GM23338 (cell line): ENCODE data around the gene FURIN.

Experiments
- CREB1 ChIP-seq: fragments of 250-450 bp; sonication (Bioruptor Pico); IDR thresholded peaks from 2 replicates; pipeline ENCODE4 v1.5.0; 2020; ENCODE audit warnings: low read depth, mild to moderate bottlenecking, moderate library complexity
- EZH2 ChIP-seq: fragments of 200-600 bp; sonication (generic); IDR thresholded peaks from one replicate; pipeline ENCODE4 v1.8.0; 2017; ENCODE audit warnings: antibody characterized with exemption, mild to moderate bottlenecking, low read depth; ENCODE audit not compliant: unreplicated experiment
- EZH2phosphoT487 ChIP-seq: fragments of 200-600 bp; sonication (generic); IDR thresholded peaks from one replicate; pipeline ENCODE4 v1.8.1; 2018; ENCODE audit warnings: antibody characterized with exemption; ENCODE audit not compliant: unreplicated experiment
- JUNB ChIP-seq: IDR thresholded peaks from one replicate; pipeline ENCODE4 v1.6.1; 2016; ENCODE audit warnings: antibody characterized with exemption; ENCODE audit not compliant: unreplicated experiment
- NANOG ChIP-seq: IDR thresholded peaks from 2 replicates; pipeline ENCODE4 v1.6.1; 2016; ENCODE audit warnings: antibody characterized with exemption, borderline replicate concordance
- POLR2AphosphoS5 ChIP-seq: IDR thresholded peaks from 2 replicates; pipeline ENCODE4 v1.6.1; 2016; ENCODE audit warnings: antibody characterized with exemption, low read depth
- STAT1 ChIP-seq: IDR thresholded peaks from one replicate; pipeline ENCODE4 v1.6.1; 2016; ENCODE audit warnings: antibody characterized with exemption; ENCODE audit not compliant: unreplicated experiment
- ZNF114 ChIP-seq: fragments of 250-450 bp; sonication (Bioruptor Pico); IDR thresholded peaks from 2 replicates; pipeline ENCODE4 v1.5.0; 2020; ENCODE audit warnings: mild to moderate bottlenecking, moderate library complexity
- ZNF331 ChIP-seq: fragments of 250-450 bp; sonication (Bioruptor Pico); IDR thresholded peaks from 2 replicates; pipeline ENCODE4 v1.5.0; 2020; ENCODE audit warnings: low read depth, mild to moderate bottlenecking, moderate library complexity
- TF ChIP-seq, protein P1 (sequence below): IDR thresholded peaks from one replicate; pipeline ENCODE4 v1.6.1; 2018; ENCODE audit warnings: antibody characterized with exemption; ENCODE audit not compliant: unreplicated experiment
- TF ChIP-seq, protein P2 (sequence below), 2 experiments: fragments of 200-600 bp in 1 of 2; sonication (generic) in 1 of 2; conservative IDR thresholded peaks; 2 replicates each; pipeline versions ENCODE4 v1.5.1 to v1.6.1; 2016 to 2017; ENCODE audit warnings: antibody characterized with exemption in 2 of 2, low read depth in 2 of 2, mild to moderate bottlenecking in 2 of 2, moderate library complexity in 1 of 2
- TF ChIP-seq, protein P3 (sequence below): IDR thresholded peaks from 2 replicates; pipeline ENCODE4 v1.6.1; 2016; ENCODE audit warnings: antibody characterized with exemption

DNA sequence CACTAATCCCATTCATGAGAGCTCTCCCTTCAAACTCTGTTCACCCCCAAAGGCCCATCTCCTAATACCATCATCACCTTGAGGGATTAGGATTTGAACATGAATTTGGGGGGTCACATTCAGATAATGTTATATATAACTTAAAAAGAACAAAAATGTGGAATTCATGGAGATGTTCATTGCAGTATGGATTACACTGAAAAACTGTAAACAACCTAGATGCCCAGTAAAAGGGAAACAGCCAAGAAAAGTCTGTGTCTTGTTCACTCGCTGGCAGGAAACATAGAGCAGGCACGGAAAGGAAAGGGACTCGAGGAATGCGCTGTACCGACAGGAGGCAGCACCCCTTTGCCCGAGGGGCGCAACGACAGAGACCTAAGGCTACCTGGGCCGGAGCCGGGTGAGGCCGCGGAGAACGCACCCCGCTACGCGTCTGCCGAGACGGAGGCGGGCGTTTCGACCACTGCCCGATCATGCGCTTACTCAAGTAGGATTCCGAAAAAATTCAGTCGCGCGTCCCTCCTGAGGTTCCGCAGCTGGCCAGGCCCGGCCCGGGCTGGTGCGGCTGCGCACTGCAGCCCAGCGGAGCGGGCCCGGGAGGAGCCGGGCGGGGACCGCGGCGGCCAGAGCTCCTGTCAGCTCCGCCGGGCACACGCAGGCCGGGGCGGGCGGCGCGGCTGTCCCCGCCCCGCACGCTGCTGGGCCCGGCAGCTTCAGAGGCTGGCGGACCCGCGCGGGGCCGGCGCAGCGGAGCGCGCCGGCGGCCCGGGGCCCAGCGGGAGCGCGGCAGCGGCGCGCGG, 33.9 kb downstream of the FURIN start:
- TF ChIP-seq, protein P1, sequence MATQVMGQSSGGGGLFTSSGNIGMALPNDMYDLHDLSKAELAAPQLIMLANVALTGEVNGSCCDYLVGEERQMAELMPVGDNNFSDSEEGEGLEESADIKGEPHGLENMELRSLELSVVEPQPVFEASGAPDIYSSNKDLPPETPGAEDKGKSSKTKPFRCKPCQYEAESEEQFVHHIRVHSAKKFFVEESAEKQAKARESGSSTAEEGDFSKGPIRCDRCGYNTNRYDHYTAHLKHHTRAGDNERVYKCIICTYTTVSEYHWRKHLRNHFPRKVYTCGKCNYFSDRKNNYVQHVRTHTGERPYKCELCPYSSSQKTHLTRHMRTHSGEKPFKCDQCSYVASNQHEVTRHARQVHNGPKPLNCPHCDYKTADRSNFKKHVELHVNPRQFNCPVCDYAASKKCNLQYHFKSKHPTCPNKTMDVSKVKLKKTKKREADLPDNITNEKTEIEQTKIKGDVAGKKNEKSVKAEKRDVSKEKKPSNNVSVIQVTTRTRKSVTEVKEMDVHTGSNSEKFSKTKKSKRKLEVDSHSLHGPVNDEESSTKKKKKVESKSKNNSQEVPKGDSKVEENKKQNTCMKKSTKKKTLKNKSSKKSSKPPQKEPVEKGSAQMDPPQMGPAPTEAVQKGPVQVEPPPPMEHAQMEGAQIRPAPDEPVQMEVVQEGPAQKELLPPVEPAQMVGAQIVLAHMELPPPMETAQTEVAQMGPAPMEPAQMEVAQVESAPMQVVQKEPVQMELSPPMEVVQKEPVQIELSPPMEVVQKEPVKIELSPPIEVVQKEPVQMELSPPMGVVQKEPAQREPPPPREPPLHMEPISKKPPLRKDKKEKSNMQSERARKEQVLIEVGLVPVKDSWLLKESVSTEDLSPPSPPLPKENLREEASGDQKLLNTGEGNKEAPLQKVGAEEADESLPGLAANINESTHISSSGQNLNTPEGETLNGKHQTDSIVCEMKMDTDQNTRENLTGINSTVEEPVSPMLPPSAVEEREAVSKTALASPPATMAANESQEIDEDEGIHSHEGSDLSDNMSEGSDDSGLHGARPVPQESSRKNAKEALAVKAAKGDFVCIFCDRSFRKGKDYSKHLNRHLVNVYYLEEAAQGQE: no peak
- TF ChIP-seq, protein P2, sequence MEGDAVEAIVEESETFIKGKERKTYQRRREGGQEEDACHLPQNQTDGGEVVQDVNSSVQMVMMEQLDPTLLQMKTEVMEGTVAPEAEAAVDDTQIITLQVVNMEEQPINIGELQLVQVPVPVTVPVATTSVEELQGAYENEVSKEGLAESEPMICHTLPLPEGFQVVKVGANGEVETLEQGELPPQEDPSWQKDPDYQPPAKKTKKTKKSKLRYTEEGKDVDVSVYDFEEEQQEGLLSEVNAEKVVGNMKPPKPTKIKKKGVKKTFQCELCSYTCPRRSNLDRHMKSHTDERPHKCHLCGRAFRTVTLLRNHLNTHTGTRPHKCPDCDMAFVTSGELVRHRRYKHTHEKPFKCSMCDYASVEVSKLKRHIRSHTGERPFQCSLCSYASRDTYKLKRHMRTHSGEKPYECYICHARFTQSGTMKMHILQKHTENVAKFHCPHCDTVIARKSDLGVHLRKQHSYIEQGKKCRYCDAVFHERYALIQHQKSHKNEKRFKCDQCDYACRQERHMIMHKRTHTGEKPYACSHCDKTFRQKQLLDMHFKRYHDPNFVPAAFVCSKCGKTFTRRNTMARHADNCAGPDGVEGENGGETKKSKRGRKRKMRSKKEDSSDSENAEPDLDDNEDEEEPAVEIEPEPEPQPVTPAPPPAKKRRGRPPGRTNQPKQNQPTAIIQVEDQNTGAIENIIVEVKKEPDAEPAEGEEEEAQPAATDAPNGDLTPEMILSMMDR (conservative IDR thresholded peaks at IDR 0.05; ENCODE audit: low read depth in 2 of 2): peak; percentile 63 to 79
- no peak for TF ChIP-seq JUNB
- TF ChIP-seq EZH2: no peak
- TF ChIP-seq NANOG: no peak
- TF ChIP-seq POLR2AphosphoS5: no peak
- no peak for TF ChIP-seq ZNF331
- no peak for TF ChIP-seq EZH2phosphoT487
- no peak for TF ChIP-seq CREB1 (CRISPR knock-in tag)
- no peak for TF ChIP-seq STAT1
- TF ChIP-seq, protein P3, sequence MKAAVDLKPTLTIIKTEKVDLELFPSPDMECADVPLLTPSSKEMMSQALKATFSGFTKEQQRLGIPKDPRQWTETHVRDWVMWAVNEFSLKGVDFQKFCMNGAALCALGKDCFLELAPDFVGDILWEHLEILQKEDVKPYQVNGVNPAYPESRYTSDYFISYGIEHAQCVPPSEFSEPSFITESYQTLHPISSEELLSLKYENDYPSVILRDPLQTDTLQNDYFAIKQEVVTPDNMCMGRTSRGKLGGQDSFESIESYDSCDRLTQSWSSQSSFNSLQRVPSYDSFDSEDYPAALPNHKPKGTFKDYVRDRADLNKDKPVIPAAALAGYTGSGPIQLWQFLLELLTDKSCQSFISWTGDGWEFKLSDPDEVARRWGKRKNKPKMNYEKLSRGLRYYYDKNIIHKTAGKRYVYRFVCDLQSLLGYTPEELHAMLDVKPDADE: no peak
- no peak for TF ChIP-seq ZNF114 (CRISPR knock-in tag)
